GM18520 (cell line): Measurements from ENCODE around the gene PIP5K1B.

Source experiments
- ATAC-seq: cut with Tn5 transposase; IDR thresholded peaks from one replicate; pipeline ENCODE4 v1.9.1; 2021; ENCODE audit not compliant: unreplicated experiment

Gene PIP5K1B

DNA sequence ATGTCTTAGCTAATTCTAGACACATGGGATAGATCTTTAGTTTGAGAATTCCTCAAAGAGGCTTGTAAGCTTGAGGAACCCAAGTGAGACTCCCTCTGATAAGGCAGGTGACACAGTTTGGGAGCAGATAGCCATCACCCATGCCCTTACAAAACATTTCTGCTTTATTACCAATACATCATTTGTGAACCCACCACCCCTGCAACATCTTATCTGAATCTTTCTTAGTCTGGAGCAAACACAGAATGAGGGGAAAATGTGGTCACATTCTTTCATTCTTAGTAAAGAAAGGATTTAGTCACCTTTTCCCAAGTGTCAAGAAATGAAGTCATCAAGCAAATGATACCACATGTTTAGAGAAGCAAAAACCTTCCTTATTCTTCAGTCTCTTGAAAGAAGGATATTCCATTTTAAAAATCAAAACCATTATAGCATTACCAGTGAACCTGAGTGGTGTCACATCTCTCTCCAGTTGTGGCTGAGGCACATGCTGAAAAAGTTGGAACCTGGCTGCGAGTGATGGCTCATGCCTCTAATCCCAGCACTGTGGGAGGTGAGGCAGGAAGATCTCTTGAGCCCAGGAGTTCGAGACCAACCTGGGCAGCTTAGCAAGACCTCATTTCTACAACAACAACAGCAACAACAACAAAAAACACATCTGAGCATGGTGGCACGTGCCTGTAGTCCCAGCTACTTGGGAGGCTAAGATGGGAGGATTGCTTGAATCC lies 243.0 kb downstream of the PIP5K1B start:
- ATAC-seq: no peak

DNA sequence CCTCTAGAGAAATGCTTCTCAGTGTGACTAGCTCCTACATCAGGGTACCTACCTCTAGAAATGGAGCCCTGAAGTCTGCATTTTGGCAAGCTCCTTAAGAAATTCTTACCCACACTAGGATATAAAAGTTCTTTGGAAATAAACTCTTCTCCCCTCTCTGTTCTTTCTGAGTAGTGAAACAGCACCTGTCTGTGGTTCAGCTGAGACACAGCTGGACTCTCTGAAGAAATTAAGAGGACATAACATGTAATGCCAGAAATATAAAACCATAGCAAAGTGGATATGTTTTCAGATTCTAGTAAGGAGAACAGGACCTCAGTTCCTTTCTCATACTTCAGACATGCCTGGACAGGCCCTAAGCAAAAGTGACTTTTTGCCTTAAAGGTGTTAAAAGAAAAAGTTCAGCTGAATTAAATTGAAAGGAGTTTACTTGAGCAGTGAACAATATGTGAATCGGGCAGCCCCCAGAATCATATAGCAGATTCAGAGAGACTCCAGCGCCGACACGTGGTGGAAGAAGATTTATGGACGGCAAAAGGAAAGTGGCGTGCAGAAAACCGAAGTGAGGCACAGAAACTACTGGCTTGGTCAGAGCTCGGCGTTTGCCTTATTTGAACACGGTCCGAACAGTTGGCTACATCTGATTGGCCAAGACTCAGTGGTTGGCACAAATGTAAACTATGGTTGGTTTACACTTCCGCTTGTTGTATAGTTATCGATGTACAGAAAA lies 244.4 kb downstream of the PIP5K1B start:
- ATAC-seq: no peak

DNA sequence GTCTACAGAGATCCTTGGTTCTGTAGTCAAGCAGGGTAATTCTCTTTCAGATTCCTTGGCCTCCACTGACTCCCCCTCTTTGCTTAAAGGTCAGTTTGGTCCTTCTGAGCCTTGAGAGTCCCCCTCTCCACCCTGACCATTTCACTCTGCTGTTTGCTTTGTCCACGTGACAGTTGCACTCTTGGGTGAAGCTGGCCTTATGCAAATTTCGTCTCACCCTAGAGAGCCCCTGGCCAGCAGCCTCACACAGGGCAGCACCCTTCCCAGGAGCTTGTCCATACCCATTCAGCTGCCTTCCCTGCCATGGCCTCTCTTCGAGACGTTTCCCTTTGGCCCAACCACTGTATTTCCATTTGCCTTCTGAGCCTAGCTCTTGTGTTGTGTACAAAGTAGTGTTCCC lies 245.1 kb downstream of the PIP5K1B start:
- ATAC-seq: no peak

DNA sequence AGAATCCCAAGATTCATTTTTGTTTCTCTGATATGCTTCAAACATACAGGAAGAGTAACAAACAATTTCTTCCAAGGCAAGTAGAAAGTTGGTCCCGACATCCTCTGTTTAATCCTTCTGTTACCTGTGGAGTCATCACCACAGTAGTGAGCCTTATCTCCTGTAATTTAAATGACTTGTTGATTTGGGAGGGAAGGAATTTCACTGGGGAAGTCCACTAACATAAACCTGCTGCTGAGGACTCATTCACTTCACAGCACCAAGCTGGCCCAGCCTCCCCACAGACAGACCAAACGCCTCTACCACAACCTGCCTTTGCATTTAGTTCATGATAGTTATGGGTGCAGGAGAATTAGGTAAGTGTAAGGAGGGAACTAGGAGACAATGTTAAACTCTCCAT lies 245.6 kb downstream of the PIP5K1B start:
- no peak for ATAC-seq

DNA sequence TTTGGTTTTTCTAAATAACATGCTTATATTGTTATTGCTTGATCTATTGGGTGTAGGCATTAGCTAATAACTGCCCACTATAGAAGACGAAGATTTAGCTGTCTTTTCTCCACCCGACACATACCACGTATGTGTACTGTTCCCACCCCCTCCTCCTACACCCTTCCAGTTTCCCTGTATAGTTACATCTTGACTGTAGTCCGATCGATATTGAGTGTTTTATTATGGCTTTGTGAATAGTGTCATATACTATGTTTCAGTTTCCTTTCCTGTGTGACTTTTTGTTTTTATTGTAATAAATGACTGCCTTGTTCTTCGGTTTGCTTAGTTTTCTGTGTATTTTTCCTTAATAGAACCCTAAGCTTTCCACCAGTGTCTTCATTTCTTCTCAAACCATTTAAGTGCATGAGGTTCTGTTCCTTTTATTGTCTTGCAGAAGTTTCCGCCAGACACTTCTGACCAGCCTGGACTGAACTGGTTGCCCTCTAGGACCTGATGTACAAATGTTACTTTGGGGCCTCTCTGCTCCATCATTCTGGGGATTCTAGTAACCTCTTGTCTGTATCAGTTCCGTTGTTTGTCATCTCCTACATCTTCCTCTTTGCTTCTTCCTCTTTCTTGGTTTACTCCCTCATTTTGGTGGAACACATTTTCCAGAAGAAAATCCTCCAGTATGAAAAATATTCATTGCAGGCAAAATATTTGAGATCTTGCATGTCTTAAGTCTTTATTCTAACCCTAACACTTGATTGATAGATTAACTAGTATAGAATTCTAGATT lies 247.0 kb downstream of the PIP5K1B start:
- ATAC-seq: peak; percentile 36

DNA sequence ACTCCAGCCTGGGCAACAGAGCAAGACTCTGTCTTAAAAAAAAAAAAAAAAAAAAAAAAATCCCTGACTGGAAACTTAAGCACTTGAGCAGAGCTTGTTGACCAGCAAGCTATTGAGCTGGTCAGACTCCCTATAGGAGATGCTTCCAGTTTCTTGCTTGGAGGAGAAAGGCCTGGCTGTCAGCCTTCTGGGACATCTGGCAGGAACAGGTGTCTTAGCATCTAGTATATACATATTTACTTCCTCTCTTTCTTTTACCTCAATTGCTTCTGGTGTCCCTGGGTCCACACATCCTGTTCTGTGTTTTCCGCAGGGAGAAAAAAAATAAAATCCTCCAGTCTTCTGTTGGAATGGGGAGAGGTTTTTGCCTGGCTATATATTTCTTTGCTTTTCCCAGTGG lies 248.7 kb downstream of the PIP5K1B start:
- no peak for ATAC-seq

DNA sequence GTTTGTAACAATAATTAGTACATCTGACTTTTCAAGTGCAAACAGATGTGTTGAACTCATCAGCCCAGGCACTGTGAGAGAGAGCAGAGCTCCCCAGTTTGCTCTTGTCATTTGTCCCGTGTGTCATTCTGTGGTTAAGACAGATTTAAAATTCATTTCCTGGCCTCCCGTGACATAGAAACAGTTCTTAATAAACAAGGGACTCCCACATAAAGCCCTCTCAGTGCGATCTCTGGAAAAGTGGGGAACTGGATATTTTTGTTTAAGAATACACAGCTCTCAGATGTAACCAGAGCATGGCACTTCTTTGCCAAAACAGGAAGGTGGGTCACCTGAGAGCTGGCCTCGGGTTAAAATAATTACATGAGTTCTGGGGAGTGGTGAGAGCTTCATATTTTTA lies 250.3 kb downstream of the PIP5K1B start:
- ATAC-seq: no peak

DNA sequence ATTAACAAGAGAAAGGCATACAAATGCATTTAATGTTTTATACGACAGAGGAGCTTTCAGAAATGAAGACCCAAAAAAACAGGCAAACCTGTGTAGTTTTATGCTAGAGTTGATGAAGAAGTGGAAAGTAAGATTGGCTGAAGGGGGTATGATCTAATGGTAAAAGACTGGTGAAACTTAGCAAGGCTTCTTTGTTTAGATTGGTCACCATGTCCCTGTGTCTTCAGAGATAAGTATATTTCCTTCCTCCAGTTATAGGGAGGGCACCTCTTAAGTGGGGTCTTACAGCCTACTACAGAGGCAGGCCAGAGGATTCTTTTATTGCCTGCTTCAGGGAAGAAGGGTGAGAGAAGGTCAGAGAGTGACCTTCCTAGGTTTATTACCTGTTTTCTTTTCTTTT lies 252.4 kb downstream of the PIP5K1B start:
- no peak for ATAC-seq

DNA sequence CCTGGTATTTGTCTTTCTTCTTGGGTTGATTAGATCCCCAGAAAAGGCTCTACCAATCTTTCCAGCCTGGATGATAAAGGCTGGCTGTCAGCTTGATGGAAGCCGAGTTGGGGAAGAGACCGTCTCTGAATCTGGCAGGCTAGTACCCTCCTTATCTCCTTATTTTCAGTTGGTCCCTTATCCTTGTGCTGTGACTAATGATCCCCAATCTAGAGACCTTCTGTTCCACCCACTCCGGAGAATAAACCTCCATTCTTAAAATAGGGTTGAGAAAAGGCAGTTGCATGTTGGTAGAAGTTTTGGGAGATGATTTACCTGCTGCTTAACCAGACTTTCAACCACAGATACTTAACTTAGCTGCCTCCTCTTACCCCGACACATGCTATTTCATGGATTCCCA lies 256.5 kb downstream of the PIP5K1B start:
- no peak for ATAC-seq

DNA sequence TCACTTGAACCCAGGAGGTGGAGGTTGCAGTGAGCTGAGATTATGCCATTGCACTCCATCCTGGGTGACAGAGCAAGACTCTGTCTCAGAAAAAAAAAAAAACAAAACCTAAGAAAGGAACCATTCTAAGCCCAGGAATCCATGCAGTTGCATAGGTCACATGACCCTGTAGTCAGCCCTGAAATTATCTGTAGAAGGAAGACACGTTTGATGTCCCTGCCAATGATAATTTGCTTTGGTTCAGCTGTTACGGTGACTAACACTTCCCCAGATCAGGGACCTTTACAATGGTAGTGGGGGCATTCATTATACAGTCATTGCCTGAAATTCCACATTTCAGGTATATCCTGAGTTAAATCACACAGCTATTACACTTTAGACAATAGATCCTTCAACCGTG lies 258.4 kb downstream of the PIP5K1B start:
- no peak for ATAC-seq

DNA sequence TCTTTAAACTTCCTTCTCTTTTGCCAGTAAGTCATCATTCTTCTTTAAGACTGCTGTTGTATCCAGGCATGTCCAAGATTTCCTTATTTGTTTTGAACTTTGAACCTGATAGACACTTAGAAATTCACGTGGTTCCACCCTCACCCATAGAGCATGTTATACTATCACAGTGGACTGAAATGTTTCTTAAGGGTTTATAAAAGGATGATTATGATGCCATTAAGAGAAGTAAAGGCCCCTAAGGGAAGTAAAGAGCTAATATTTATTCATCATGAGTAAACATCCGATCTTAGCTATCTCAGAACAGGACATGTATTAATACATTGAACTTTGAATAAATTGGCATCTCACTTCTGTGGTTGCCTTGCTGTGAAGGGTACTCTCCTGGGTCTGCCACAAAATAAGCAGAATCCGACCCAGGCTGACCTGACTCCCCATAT lies 259.1 kb downstream of the PIP5K1B start:
- ATAC-seq: no peak

DNA sequence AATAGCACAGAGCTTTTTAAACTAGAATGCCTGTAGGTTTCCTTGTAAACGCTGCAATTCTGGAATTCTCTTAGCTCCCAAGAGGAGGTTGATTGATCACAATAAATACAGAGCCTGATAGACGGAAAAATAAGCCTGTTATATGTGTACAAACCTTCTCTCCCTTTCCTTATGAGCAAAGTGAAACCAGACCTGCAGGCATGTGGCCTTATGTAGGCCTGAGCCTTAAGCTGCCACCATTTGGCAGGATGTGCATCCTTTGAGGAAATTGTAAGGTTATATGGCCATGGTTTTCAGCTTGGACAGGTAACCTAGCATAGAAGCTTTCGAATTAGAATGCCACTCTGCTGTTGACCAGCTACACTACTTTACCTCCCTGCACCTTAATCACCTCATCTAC lies 259.7 kb downstream of the PIP5K1B start:
- ATAC-seq: no peak

DNA sequence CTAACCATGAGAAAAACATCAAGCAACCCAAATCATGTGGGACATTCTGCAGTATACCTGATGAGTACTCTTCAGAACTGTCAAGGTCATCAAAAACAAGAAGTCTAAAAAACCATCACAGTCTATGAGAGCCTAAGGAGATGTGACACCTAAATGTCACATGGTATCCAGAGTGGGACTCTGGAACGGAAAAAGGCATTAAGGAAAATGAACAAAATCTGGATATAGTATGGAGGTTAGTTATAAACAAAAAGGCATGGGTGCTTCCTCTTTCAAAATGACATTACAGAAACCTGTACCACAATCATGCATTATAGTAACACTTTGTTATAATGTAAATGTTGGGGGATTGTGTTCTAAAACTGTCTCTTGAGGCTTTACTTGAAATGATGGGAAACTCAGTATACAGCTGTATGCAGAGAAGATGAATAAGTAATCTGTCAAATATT lies 261.5 kb downstream of the PIP5K1B start:
- ATAC-seq: peak; percentile 78

DNA sequence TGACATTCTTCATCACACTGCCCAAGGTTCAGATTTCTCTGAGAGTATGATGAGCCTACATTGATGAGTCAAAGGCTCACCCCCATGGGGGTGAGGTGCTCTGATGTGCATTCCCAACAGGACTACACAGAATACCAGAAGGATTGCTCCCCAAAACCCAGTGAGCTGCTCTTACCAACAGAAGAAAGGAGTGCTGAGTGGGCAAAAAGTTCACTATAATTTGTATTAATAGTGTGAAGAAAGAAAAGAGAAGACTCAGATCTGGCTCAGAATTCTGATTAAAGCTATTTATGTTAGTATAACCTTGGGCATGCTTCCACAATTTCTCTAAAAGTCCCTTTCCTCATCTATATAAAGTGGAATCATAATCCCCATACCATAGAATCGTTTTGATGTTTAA lies 262.8 kb downstream of the PIP5K1B start:
- no peak for ATAC-seq

DNA sequence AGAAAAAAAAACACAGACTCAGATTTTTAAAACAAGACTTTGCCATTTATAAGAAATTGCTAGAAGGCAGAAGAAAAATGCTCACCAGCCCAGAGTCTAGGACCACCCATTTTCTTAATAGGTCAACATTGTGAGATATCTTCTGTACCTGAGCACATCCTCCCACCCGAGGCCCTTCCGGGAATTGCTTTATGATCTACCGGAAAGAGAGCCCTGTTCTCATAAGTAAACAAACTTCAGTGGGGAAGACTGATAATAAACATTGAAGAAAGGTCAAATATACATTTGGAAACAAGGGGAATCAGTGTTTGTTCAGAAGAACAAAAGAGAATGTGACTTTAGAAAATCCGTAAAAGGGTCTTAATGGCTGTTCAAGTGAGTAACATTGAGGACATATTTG lies 264.5 kb downstream of the PIP5K1B start:
- no peak for ATAC-seq

DNA sequence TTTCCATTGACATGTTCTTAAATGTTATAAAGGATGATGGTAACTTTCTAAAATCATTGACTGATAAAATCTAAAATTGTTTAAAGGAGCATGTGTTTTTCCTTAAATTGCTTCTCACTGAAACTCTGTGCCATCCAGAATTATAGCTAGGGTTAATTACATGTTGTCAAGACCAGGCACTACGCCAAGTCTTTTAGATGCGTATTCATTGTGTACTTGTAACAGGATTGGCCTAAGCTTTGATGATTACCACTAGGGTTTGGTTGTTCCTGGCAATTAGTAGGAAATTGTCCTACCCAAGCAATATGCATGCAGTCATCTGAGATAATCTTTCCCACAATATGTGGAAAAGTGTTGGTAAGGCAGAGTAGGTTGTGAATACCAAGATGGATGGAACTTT lies 265.1 kb downstream of the PIP5K1B start:
- no peak for ATAC-seq

DNA sequence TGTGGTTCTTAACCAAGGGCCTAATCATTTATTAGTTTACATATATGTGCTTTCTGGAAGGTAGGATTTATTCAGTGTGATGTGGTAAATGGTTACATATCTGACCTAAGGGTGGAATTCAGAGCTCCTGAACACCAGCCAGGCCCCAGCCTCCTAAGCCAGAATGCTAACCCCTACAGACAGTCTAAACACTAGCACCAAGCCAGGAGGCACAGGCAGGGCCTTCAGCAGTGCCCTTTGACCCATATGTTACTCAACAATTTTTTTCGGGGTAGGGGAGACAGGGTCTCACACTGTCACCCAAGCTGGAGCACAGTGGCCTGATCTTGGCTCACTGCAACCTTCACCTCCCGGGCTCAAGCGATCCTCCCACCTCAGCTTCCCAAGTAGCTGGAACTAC lies 268.6 kb downstream of the PIP5K1B start:
- ATAC-seq: no peak

DNA sequence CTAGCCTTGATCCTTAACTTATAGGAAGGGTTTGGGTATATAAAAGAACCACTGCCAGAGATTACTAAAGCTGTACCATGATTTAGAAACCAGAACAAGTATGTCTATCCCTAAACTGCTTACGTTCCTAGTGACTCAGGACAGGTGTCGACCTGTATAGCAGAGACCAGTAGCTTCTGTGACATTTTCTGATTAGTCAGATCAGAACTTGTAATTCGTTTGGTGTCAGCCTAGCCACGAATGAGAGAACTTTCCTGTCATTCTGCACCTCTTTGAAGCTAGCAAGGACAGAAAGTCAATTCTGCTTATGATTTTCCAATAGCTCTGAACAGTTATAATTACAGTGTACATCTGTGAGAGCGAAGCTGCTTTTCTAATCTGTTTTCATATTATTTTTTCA lies 269.4 kb downstream of the PIP5K1B start:
- peak; percentile 96 for ATAC-seq

DNA sequence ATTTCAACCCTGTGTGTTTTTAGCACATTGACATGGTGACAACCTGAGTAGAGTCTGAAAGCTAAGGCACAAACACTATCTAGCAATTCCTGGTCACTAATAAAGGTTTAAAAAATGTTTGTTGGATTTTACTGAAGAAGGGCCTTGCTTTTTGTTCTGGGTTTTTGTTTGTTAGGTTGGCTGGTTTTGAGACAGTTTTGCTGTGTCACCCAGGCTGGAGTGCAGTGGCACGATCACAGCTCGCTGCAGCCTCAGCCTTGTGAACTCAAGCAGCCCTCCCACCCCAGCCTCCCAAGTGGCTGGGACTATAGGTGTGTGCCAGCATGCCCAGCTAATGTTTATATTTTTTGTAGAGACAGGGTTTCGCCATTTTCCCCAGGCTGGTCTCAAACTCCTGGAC lies 269.9 kb downstream of the PIP5K1B start:
- ATAC-seq: no peak

DNA sequence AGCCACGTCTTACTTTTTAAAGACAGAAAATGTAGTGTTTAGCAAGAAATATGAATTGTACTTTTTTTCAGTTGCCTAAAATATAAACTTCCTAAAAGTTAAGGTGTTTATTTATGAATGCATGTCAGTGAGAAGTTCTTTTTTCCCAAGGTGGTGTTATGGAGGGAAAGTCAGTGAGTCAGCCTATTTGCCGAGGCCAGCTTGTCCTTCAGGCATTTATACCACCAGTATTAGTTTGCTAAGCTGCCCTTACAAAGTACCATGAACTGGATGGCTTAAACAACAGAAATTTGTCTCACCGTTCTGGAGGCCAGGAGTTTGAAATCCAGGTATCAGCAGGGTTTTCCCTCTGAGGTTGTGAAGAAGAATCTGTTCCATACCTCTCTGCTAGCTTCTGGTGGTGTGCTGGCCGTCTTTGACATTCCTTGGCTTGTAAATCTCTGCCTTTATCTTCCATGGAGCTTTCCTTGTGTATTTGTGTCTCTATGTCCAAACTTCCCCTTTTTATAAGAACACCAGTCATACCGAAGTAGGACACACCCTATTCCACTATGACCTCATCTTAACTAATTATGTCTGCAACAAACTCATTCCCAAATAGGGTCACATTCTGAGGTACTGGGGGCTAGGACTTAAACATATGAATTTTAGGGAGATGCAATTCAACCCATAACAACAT lies 270.5 kb downstream of the PIP5K1B start:
- no peak for ATAC-seq

DNA sequence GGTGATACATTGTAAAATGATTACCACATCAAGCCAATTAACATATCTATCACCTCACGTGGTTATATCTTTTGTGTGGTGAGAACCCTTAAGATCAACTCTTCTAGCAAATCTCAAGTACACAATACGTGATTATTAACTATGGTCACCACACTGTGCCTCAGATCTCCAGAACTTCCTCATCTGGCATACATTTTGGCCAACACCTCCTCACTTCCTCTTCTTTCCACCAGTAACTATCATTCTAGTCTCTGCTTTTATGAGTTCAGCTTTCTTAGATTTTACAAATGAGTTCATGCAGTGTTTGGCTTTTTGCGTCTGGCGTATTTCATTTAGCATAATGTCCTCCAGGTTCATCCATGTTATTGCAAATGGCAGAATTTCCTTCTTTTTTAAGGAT lies 273.0 kb downstream of the PIP5K1B start:
- no peak for ATAC-seq
